ENCODE measurements around the gene SLIRP. TPM values are rescaled to one million over a fixed set of nuclear protein-coding genes. Genes with fewer than 3 reads are reported as not detected.
A peak's percentile ranks its signal among the peaks of the same experiment; 100 is the strongest.
"Not testable (repeated sequence)": the region's sequence is repeated elsewhere in the genome, so short reads cannot be mapped to it uniquely, and the experiment has no call there.

Gene SLIRP
- 10 to 100 TPM; 57.3 to 84.4 TPM for total RNA-seq
- 100 to 1,000 TPM; 238 to 453 TPM for polyA plus RNA-seq
- long read RNA-seq, donor 1, transcript SLIRP-209 (4 exons, 408 nt), result major isoform, 15 of 26 reads
- long read RNA-seq, donor 1, partial matches to known transcripts, result 1 of 26 reads
- long read RNA-seq, donor 1, other reads (novel, unspliced or antisense), result 7 of 26 reads
- long read RNA-seq, donor 2, transcript SLIRP-209 (4 exons, 408 nt), result major isoform, 19 of 26 reads
- long read RNA-seq, donor 2, partial matches to known transcripts, result 0 of 26 reads
- long read RNA-seq, donor 2, other reads (novel, unspliced or antisense), result 5 of 26 reads

DNA sequence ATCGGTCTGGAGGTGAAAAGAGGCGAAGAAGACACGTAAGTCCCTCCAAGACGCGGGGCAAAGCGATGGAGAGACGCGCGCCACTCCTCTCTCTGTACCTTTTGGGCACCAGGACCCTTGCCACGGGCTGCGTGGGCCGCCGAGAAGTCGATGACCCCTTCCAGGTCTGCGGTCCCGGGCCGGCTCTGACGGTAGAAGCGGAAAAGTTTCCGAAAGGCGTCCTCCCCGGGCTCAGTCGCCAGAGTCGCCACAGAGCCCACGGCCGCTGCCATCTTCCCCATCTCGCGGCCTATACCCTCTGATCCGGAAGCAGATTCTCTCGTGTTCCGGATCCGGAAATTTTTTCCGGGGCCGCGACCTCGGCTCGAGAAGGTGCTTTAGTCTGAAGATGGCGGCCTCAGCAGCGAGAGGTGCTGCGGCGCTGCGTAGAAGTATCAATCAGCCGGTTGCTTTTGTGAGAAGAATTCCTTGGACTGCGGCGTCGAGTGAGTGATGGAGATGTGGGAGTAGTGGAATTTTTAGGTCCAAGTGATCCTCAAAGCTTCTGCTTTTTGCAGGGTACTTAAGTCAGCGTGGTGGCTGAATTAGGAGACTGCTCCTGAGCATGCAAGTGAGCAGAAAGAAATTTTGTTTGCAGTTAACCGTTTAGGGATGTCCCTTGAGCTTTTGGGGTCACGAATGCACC, at the start of gene SLIRP, which contains the start of gene ALKBH1:
SLIRP (plus strand) TSS at position 380 of the 685 bp plus-strand sequence; CDS start at position 389, 9 bp downstream.
ALKBH1 (minus strand) TSS at position 300 of the 685 bp plus-strand sequence; CDS start at position 281, 19 bp downstream.
- peak; percentile 92 to 95 for DNase-seq
- 0% methylated on average over 49 of the region's 49 CpGs for WGBS, 2 donors
- no peaks in the 10 kb centered on the region for H3K9me3 ChIP-seq (ENCODE audit: control insufficient read depth, low read length)

DNA sequence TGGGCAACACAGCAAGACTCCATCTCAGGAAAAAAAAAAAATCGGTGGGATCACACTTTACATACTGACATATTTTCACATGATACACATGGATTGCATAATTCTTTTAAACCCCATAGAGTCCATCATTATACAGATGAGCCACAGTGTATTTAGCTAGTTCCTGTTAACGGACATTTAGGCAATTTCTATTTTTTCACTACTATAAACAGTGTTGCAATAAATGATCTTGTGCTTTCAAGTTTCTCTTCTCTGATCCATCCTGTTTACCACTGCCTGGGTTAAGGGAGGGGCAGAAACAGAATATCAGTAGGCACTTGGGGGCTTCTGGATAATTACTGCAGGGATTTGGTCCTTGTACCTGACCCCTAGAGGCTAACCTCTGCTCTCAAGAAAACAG, 48.1 kb upstream of the SLIRP start:
- Histone ChIP-seq H3K27ac (ENCODE audit: low read depth in 1 of 2, low read length in 2 of 2) (no peak overlapping the region), H3K36me3 (ENCODE audit: control insufficient read depth in 1 of 2, insufficient read depth in 2 of 2, low read length in 1 of 2) (no peaks in the 10 kb centered on the region), H3K4me1 (ENCODE audit: control insufficient read depth in 1 of 2, insufficient read depth in 2 of 2, low read length in 2 of 2) (no peaks in the 10 kb centered on the region), H3K9me3 (ENCODE audit: control insufficient read depth, low read length) (no peaks in the 10 kb centered on the region), H3K4me3 (ENCODE audit: low read length in 2 of 2) (no peak overlapping the region), H3K27me3 (ENCODE audit: control insufficient read depth in 1 of 2, insufficient read depth in 2 of 2, low read length in 1 of 2) (no peaks in the 10 kb centered on the region)
- 75 to 80% methylated on average over 2 of the region's 2 CpGs for WGBS, 2 donors
- ATAC-seq (ENCODE audit: low FRiP score) (no peak), DNase-seq (no peak)
- intact Hi-C loops (cut with DNase I), result no loop called here

More for the DNA sequence above, at the start of gene SLIRP, which contains the start of gene ALKBH1:
- Histone ChIP-seq H3K36me3 (ENCODE audit: control insufficient read depth in 1 of 2, insufficient read depth in 2 of 2, low read length in 1 of 2) (peaks cover 0 to 3% of the 10 kb centered on the region in 2 donors), H3K4me1 (ENCODE audit: control insufficient read depth in 1 of 2, insufficient read depth in 2 of 2, low read length in 2 of 2) (peaks cover 4 to 15% of the 10 kb centered on the region in 2 donors), H3K27me3 (ENCODE audit: control insufficient read depth in 1 of 2, insufficient read depth in 2 of 2, low read length in 1 of 2) (no peaks in the 10 kb centered on the region), H3K4me3 (ENCODE audit: low read length in 2 of 2) (peak within 1 kb of the TSS; percentile 95 to 99), H3K27ac (ENCODE audit: low read depth in 1 of 2, low read length in 2 of 2) (peak within 1 kb of the TSS in 1 of 2 donors; percentile 67)
- ATAC-seq (ENCODE audit: low FRiP score), result peak; percentile 96
- intact Hi-C loops (cut with DNase I), result loop anchor here (1.0 to 5.0 kb wide), 4 partner anchors 54 to 251 kb away; partner anchors contain the start of genes AHSA1 (in 2 of the 2), SNW1 (in 1 of the 2), SPTLC2 (in 1 of the 2) and VIPAS39 (in 1 of the 2)

DNA sequence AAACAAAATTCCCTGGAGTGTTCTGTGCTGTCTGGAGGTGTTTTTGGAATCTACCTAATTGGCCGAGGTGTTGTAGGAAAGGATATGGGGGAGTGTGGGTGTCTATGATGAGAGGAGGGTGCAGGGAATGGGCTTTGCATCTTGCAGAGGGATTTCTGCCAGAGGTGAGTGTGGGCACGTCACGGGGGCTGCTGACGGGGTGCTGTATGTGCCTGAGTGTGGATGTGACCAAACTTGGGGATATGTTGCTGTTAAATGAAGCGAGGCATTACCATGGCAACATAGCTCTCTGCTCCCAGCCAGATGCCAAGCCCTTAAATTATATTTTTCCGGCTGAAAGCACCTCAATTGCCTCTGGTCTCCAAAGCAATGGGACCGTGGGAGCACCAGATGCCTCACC, 47.1 kb upstream of the SLIRP start:
- Histone ChIP-seq H3K27ac (ENCODE audit: low read depth in 1 of 2, low read length in 2 of 2) (no peak overlapping the region), H3K4me3 (ENCODE audit: low read length in 2 of 2) (no peak overlapping the region), H3K9me3 (ENCODE audit: control insufficient read depth, low read length) (no peaks in the 10 kb centered on the region), H3K4me1 (ENCODE audit: control insufficient read depth in 1 of 2, insufficient read depth in 2 of 2, low read length in 2 of 2) (no peaks in the 10 kb centered on the region), H3K36me3 (ENCODE audit: control insufficient read depth in 1 of 2, insufficient read depth in 2 of 2, low read length in 1 of 2) (no peaks in the 10 kb centered on the region), H3K27me3 (ENCODE audit: control insufficient read depth in 1 of 2, insufficient read depth in 2 of 2, low read length in 1 of 2) (no peaks in the 10 kb centered on the region)
- 25 to 44% methylated on average over 7 of the region's 7 CpGs for WGBS, 2 donors
- no peak for ATAC-seq (ENCODE audit: low FRiP score)
- intact Hi-C loops (cut with DNase I), result no loop called here
- no peak for DNase-seq

DNA sequence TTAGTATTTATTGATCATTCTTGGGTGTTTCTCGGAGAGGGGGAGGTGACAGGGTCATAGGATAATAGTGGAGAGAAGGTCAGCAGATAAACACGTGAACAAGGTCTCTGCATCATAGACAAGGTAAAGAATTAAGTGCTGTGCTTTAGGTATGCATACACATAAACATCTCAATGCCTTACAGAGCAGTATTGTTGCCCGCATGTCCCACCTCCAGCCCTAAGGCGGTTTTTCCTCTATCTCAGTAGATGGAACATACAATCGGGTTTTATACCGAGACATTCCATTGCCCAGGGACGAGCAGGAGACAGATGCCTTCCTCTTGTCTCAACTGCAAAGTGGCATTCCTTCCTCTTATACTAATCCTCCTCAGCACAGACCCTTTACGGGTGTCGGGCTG, 46.3 kb upstream of the SLIRP start:
- H3K27ac ChIP-seq (ENCODE audit: low read depth in 1 of 2, low read length in 2 of 2); DNase-seq; H3K36me3 ChIP-seq (ENCODE audit: control insufficient read depth in 1 of 2, insufficient read depth in 2 of 2, low read length in 1 of 2); ATAC-seq (ENCODE audit: low FRiP score); H3K27me3 ChIP-seq (ENCODE audit: control insufficient read depth in 1 of 2, insufficient read depth in 2 of 2, low read length in 1 of 2); intact Hi-C loops (cut with DNase I); H3K4me1 ChIP-seq (ENCODE audit: control insufficient read depth in 1 of 2, insufficient read depth in 2 of 2, low read length in 2 of 2); H3K9me3 ChIP-seq (ENCODE audit: control insufficient read depth, low read length); H3K4me3 ChIP-seq (ENCODE audit: low read length in 2 of 2): not testable (repeated sequence)
- WGBS, 2 donors, result 17 to 60% methylated on average over 2 to 9 of the region's 9 CpGs

- WGBS, 2 donors, result 63 to 79% methylated on average over 6 of the region's 6 CpGs
- no peaks in the 10 kb centered on the region for H3K27me3 ChIP-seq (ENCODE audit: control insufficient read depth in 1 of 2, insufficient read depth in 2 of 2, low read length in 1 of 2)
- intact Hi-C loops (cut with DNase I), result no loop called here
- no peak overlapping the region for H3K4me3 ChIP-seq (ENCODE audit: low read length in 2 of 2)
- no peak overlapping the region for H3K27ac ChIP-seq (ENCODE audit: low read depth in 1 of 2, low read length in 2 of 2)
- no peaks in the 10 kb centered on the region for H3K9me3 ChIP-seq (ENCODE audit: control insufficient read depth, low read length)
- DNase-seq (no peak), ATAC-seq (ENCODE audit: low FRiP score) (no peak)
- H3K4me1 ChIP-seq (ENCODE audit: control insufficient read depth in 1 of 2, insufficient read depth in 2 of 2, low read length in 2 of 2), result no peaks in the 10 kb centered on the region
- H3K36me3 ChIP-seq (ENCODE audit: control insufficient read depth in 1 of 2, insufficient read depth in 2 of 2, low read length in 1 of 2), result no peaks in the 10 kb centered on the region
These were observed 44.6 kb upstream of the SLIRP start for GRCh38 chr14:77663293-77663692.

DNA sequence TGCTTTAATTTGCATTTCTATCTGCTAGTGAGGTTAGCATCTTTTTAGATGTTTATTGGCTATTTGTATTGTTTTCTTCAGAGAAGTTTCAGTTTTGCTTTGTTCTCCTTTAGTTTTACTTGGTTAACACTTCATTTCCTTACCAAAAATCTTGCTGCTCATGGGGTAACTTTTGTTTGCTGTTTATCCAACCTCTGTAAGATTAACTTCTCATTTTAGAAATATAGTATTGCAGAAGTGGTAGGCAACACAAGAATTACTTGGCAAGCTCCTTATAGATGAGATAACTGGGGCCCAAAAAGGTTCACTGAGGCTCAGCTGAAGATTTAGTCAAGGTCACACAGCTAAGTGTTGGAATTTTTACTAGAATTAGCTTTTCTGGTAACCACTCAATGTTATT, 40.6 kb upstream of the SLIRP start:
- no peak for DNase-seq
- no peak overlapping the region for H3K27ac ChIP-seq (ENCODE audit: low read depth in 1 of 2, low read length in 2 of 2)

GRCh38 chr14:77673193-77673592, 34.7 kb upstream of the SLIRP start:
- H3K36me3 ChIP-seq (ENCODE audit: control insufficient read depth in 1 of 2, insufficient read depth in 2 of 2, low read length in 1 of 2), result peaks cover 3 to 12% of the 10 kb centered on the region in 2 donors
- no peaks in the 10 kb centered on the region for H3K27me3 ChIP-seq (ENCODE audit: control insufficient read depth in 1 of 2, insufficient read depth in 2 of 2, low read length in 1 of 2)
- intact Hi-C loops (cut with DNase I), result no loop called here
- ATAC-seq (ENCODE audit: low FRiP score), result no peak
- no peak overlapping the region for H3K4me3 ChIP-seq (ENCODE audit: low read length in 2 of 2)
- DNase-seq, result no peak
- no peak overlapping the region for H3K27ac ChIP-seq (ENCODE audit: low read depth in 1 of 2, low read length in 2 of 2)
- H3K9me3 ChIP-seq (ENCODE audit: control insufficient read depth, low read length), result no peaks in the 10 kb centered on the region
- no peaks in the 10 kb centered on the region for H3K4me1 ChIP-seq (ENCODE audit: control insufficient read depth in 1 of 2, insufficient read depth in 2 of 2, low read length in 2 of 2)

More for the DNA sequence above, 40.6 kb upstream of the SLIRP start:
- no peaks in the 10 kb centered on the region for H3K27me3 ChIP-seq (ENCODE audit: control insufficient read depth in 1 of 2, insufficient read depth in 2 of 2, low read length in 1 of 2)
- H3K36me3 ChIP-seq (ENCODE audit: control insufficient read depth in 1 of 2, insufficient read depth in 2 of 2, low read length in 1 of 2), result peaks cover 0 to 1% of the 10 kb centered on the region in 2 donors
- H3K4me1 ChIP-seq (ENCODE audit: control insufficient read depth in 1 of 2, insufficient read depth in 2 of 2, low read length in 2 of 2), result no peaks in the 10 kb centered on the region
- no peak for ATAC-seq (ENCODE audit: low FRiP score)
- no peak overlapping the region for H3K4me3 ChIP-seq (ENCODE audit: low read length in 2 of 2)
- intact Hi-C loops (cut with DNase I), result no loop called here
- no peaks in the 10 kb centered on the region for H3K9me3 ChIP-seq (ENCODE audit: control insufficient read depth, low read length)

DNA sequence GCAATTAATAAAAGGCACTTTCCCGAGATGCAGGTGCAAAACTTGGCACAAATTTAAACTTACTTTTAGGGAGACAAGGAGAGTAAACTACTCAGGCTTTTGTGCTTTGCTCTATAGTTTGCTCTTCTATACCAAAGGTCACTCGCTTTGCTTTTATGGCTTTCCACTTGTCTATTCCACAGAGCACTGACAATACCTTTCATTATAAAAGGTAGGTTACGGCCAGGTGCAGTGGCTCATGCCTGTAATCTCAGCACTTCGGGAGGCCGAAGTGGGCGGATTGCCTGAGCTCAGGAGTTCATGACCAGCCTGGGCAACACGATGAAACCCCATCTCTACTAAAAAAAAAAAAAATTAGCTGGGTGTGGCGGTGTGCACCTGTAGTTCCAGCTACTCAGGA, 33.0 kb upstream of the SLIRP start:
- Histone ChIP-seq H3K27ac (ENCODE audit: low read depth in 1 of 2, low read length in 2 of 2) (no peak overlapping the region), H3K9me3 (ENCODE audit: control insufficient read depth, low read length) (no peaks in the 10 kb centered on the region), H3K36me3 (ENCODE audit: control insufficient read depth in 1 of 2, insufficient read depth in 2 of 2, low read length in 1 of 2) (peaks cover 3 to 12% of the 10 kb centered on the region in 2 donors), H3K4me3 (ENCODE audit: low read length in 2 of 2) (no peak overlapping the region), H3K4me1 (ENCODE audit: control insufficient read depth in 1 of 2, insufficient read depth in 2 of 2, low read length in 2 of 2) (no peaks in the 10 kb centered on the region), H3K27me3 (ENCODE audit: control insufficient read depth in 1 of 2, insufficient read depth in 2 of 2, low read length in 1 of 2) (no peaks in the 10 kb centered on the region)
- WGBS, 2 donors, result 83 to 92% methylated on average over 8 of the region's 8 CpGs
- ATAC-seq (ENCODE audit: low FRiP score) (no peak), DNase-seq (no peak)
- intact Hi-C loops (cut with DNase I), result no loop called here
